Adrenal gland (tissue), 12 donors: Measurements from ENCODE around the gene FBXL15. TPM values are rescaled to one million over a fixed set of nuclear protein-coding genes. Genes with fewer than 3 reads are reported as not detected.

ENCODE experiments used
- DNase-seq, 7 donors: peaks; one replicate each; pipeline ENCODE4 v3.0.0-alpha.2; 2019 to 2020
- H3K27ac ChIP-seq, 5 donors: fragments of 200-600 bp; sonication (generic) in 4 of 5; 1 replicate in 3 of 5; 2 replicates in 2 of 5; pipeline versions ENCODE4 v1.5.1 to v1.8.0; 2016 to 2020; ENCODE audit warnings: mild to moderate bottlenecking in 1 of 5
- H3K27me3 ChIP-seq: fragments of 200-600 bp; 2 replicates; pipeline ENCODE4 v1.8.0; 2021
- H3K36me3 ChIP-seq, 2 donors: fragments of 200-600 bp; replicated peaks in 1 of 2; 1 replicate in 1 of 2; 2 replicates in 1 of 2; pipeline versions ENCODE4 v1.5.1 to v1.8.0; 2018 to 2022
- H3K4me1 ChIP-seq, 2 donors: fragments of 200-600 bp; replicated peaks in 1 of 2; 1 replicate in 1 of 2; 2 replicates in 1 of 2; pipeline versions ENCODE4 v1.5.1 to v1.8.0; 2018 to 2021
- H3K4me3 ChIP-seq, 4 donors: fragments of 200-600 bp; sonication (generic) in 3 of 4; one replicate each; pipeline ENCODE4 v1.5.1; 2016 to 2018
- H3K9me3 ChIP-seq, 3 donors: fragments of 200-600 bp; sonication (generic) in 1 of 3; replicated peaks in 1 of 3; 1 replicate in 2 of 3; 2 replicates in 1 of 3; pipeline versions ENCODE4 v1.5.1 to v1.8.0; 2016 to 2021
- POLR2A ChIP-seq, 2 donors: fragments of 450-650 bp; IDR thresholded peaks; one replicate each; pipeline ENCODE4 v1.6.1; 2017; ENCODE audit warnings: antibody characterized with exemption in 2 of 2, mild to moderate bottlenecking in 2 of 2, moderate library complexity in 1 of 2
- WGBS, 4 donors: extraction: QIAGEN DNeasy Blood & Tissue Kit in 2 of 4; methylation state at CpG; one replicate each; pipeline versions ENCODE4 v1.1.5 to v1.1.7; 2013 to 2017; 5-methylcytosine and 5-hydroxymethylcytosine counted together
- intact Hi-C, 2 donors: fragments of 100-400 bp; cut with DNase I; formaldehyde crosslinking; loops; one replicate each; pipeline versions ENCODE4 v1.14.1 to v1.15.0; 2022 to 2023
- polyA plus RNA-seq, 3 donors: library from polyadenylated mRNA; stranded (reverse); fragments of 200-250 nt in 2 of 3; fragments of 350-450 nt in 1 of 3; fragmentation: Illumina TruSeq in 1 of 3; extraction: RNeasy Lipid Tissue Mini Kit (QIAGEN cat#74804) in 1 of 3; gene quantifications; one replicate each; pipeline ENCODE4 v1.2.3, GENCODE V29; 2013 to 2014
- total RNA-seq, 9 donors: library from RNA; depleted of rRNA in 4 of 9; stranded (reverse); fragments of >200 nt in 4 of 9; fragments of 120-200 nt in 1 of 9; fragmentation: NEBNext Ultra II Directional in 1 of 9; extraction: Animal tissue kit (Norgen Biotek cat#: 25700) in 1 of 9; gene quantifications; one replicate each; pipeline versions ENCODE4 v1.1.0 to v1.2.4, GENCODE V29; 2013 to 2023
- TF ChIP-seq, protein P1 (sequence below), 6 experiments: fragments of 450-650 bp in 4 of 6; fragments of 200-600 bp in 2 of 6; sonication (generic) in 1 of 6; IDR thresholded peaks; 1 replicate in 5 of 6; 2 replicates in 1 of 6; pipeline versions ENCODE4 v1.5.1 to v1.8.0; 2016 to 2021; ENCODE audit warnings: antibody characterized with exemption in 6 of 6, mild to moderate bottlenecking in 2 of 6, moderate library complexity in 1 of 6
- donor health status: healthy with polysubstance abuse.
- donor health status: Bipolar disorder and iron deficiency.
- donor health status: DM: yes; HTN: yes; CAD: no.
- donor health status: DM: no; HTN: no; CAD: no.
- donor health status: DM: no; HTN: no; CAD: no.
- donor health status: DM: yes; HTN: yes; CAD: no.

The FBXL15 gene
- total and polyA plus RNA-seq, 12 donors, result 2.1 to 61.9 (median 28.7) TPM

DNA sequence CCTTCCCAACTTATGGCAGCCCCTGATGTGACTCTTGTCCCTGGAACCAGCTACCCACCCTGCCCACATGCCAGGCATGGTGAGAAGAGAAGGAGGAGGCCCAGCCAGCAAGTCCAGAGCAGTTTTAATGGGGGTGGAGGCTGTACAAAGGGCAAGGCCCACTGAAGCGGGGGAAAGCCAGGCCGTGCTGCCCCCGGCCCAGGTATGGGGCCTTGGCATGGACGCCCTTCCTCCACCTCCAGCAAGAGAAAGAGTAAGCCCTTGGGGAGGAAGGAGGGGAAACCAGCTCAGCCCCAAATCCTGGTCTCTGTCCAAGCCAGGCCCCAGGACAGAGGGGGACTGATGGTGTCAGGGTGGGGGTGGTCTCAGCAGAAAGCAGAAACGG, 18.1 kb upstream of the FBXL15 start:
- peaks cover 0 to 42% of the 10 kb centered on the region in 2 donors for H3K36me3 ChIP-seq
- H3K27me3 ChIP-seq, result peaks cover 2% of the 10 kb centered on the region
- intact Hi-C loops, result loop anchor here in 1 of 2 donors (5.0 kb wide), 1 partner anchor 170 kb away; no protein-coding TSS in a partner anchor
- TF ChIP-seq POLR2A (IDR thresholded peaks at IDR 0.05), result no peak
- TF ChIP-seq, protein P1, sequence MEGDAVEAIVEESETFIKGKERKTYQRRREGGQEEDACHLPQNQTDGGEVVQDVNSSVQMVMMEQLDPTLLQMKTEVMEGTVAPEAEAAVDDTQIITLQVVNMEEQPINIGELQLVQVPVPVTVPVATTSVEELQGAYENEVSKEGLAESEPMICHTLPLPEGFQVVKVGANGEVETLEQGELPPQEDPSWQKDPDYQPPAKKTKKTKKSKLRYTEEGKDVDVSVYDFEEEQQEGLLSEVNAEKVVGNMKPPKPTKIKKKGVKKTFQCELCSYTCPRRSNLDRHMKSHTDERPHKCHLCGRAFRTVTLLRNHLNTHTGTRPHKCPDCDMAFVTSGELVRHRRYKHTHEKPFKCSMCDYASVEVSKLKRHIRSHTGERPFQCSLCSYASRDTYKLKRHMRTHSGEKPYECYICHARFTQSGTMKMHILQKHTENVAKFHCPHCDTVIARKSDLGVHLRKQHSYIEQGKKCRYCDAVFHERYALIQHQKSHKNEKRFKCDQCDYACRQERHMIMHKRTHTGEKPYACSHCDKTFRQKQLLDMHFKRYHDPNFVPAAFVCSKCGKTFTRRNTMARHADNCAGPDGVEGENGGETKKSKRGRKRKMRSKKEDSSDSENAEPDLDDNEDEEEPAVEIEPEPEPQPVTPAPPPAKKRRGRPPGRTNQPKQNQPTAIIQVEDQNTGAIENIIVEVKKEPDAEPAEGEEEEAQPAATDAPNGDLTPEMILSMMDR (IDR thresholded peaks at IDR 0.05), result no peak
- no peak overlapping the region for H3K27ac ChIP-seq
- no peaks in the 10 kb centered on the region for H3K9me3 ChIP-seq
- WGBS, 4 donors, result 88 to 96% (median 90%) methylated on average over 5 of the region's 5 CpGs
- peaks cover 0 to 10% of the 10 kb centered on the region in 2 donors for H3K4me1 ChIP-seq
- no peak overlapping the region for H3K4me3 ChIP-seq
- DNase-seq, result no peak

DNA sequence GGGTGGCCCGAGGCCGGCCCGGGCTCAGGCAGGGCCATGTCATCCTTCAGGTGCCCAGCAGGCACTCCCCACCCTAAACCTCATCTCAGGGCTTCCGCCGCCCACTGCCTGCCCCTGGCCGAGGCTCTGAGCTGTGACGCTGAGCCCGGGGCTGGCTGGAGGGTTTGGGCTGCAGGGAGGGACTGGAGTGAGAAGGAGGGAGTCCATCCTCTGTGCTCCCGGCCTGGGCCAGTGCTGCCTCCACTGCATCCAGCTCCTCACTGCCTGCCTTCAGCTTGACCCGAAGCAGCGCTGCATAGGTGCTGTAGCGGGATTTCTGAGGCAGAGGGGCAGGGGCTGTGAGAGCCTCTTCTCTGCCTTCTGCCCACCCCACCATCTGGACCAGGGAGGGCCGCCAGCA, 17.5 kb upstream of the FBXL15 start:
- no peak for DNase-seq
- no peaks in the 10 kb centered on the region for H3K9me3 ChIP-seq
- intact Hi-C loops, result loop anchor here in 1 of 2 donors (5.0 kb wide), 1 partner anchor 171 kb away; no protein-coding TSS in a partner anchor
- no peak overlapping the region for H3K27ac ChIP-seq
- WGBS, 4 donors, result 85 to 95% (median 89%) methylated on average over 6 to 13 of the region's 13 CpGs
- TF ChIP-seq POLR2A (IDR thresholded peaks at IDR 0.05), result no peak
- TF ChIP-seq, protein P1 (IDR thresholded peaks at IDR 0.05), result no peak
- H3K27me3 ChIP-seq, result peaks cover 8% of the 10 kb centered on the region
- H3K4me1 ChIP-seq, result peaks cover 0 to 10% of the 10 kb centered on the region in 2 donors
- peaks cover 0 to 36% of the 10 kb centered on the region in 2 donors for H3K36me3 ChIP-seq
- no peak overlapping the region for H3K4me3 ChIP-seq

DNA sequence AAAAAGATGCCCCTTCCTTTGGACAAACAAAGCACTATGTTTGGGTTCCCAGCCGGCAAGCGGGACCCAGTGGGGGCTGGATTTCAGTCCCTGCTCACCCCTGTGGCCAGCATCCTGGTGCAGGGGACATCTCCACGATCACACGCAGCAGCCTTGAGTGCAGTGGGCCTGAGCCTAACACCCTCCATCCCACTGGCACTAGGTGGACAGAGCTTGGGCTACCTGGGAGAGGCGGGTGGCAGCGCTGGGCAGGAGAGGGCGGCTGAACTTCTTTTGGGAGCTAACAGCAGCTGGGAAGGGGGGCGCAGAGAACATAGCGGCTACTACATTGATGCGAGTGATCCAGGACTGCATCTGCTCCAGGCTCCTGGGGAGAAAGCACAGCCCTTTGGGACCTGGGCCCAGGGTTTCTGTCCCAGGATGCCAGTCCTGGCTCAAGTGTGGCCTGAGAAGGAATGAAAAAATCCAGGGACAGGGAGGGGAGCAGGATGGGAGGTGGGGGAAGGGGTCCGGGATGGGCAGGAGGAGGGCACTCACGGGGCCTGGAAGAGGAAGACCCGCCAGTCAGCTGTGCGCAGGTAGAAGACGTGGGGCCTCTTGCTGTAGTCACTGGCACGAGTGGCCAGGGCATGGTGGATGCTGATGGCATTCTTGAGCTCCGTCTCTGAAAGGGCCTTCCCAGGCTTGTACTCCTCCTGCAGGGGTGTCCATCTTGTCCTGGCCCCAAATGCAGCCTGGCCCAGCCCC, 16.1 kb upstream of the FBXL15 start:
- TF ChIP-seq POLR2A (IDR thresholded peaks at IDR 0.05), result no peak
- TF ChIP-seq, protein P1 (IDR thresholded peaks at IDR 0.05), result no peak
- DNase-seq, result no peak
- Histone ChIP-seq H3K4me1 (peaks cover 0 to 9% of the 10 kb centered on the region in 2 donors), H3K4me3 (no peak overlapping the region), H3K9me3 (no peaks in the 10 kb centered on the region), H3K27me3 (peaks cover 14% of the 10 kb centered on the region), H3K27ac (no peak overlapping the region), H3K36me3 (peaks cover 0 to 31% of the 10 kb centered on the region in 2 donors)
- WGBS, 4 donors, result 84 to 90% (median 88%) methylated on average over 11 to 17 of the region's 17 CpGs
- intact Hi-C loops, result loop anchor here in 1 of 2 donors (5.0 kb wide), 1 partner anchor 172 kb away; no protein-coding TSS in a partner anchor

DNA sequence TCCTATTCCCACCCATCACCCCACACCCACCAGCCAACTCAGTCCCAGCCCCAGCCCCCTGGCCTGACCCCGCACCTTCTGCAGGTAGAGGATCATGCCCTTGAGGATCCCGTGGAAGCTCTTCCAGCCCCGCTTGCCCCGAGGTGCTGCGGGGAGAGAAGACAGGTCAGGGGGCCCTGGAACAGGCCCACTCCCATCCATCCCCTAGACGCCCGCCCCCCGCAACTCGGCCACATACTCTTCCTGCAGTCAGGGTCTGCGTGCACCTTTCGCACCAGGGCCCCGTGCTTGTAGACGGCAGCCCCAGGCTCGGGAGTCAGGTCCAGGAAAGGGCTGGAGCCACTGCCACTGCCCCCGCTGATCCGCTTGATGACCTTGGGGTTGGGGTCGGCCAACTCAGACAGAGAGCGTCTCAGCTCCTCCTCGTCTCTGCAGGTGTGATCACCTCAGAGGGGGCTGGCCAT, 15.5 kb upstream of the FBXL15 start:
- intact Hi-C loops, result no loop called here
- Histone ChIP-seq H3K36me3 (peaks cover 0 to 26% of the 10 kb centered on the region in 2 donors), H3K27me3 (peaks cover 20% of the 10 kb centered on the region), H3K27ac (no peak overlapping the region), H3K9me3 (no peaks in the 10 kb centered on the region), H3K4me1 (peaks cover 0 to 8% of the 10 kb centered on the region in 2 donors), H3K4me3 (no peak overlapping the region)
- WGBS, 4 donors, result 75 to 87% (median 77%) methylated on average over 9 to 19 of the region's 19 CpGs; no CpG with 5 or more reads in 1 of the 4 donors
- TF ChIP-seq POLR2A (IDR thresholded peaks at IDR 0.05), result no peak
- TF ChIP-seq, protein P1 (IDR thresholded peaks at IDR 0.05), result no peak
- DNase-seq, result no peak
